HepG2 (cell line): ENCODE measurements around the gene KANSL1. TPM values are rescaled to one million over a fixed set of nuclear protein-coding genes. Genes with fewer than 3 reads are reported as not detected.
A peak's percentile ranks its signal among the peaks of the same experiment; 100 is the strongest.

Experiments used
- FOSL2 ChIP-seq: sonication (generic); formaldehyde crosslinking; IDR thresholded peaks from 2 replicates; pipeline ENCODE4 v1.4.0; 2020; ENCODE audit warnings: missing genetic modification reagents
- GRHL1 ChIP-seq: sonication (generic); formaldehyde crosslinking; conservative IDR thresholded peaks from 2 replicates; pipeline ENCODE4 v1.8.0; 2022; ENCODE audit warnings: missing genetic modification reagents
- MEIS2 ChIP-seq: sonication (generic); formaldehyde crosslinking; IDR thresholded peaks from 2 replicates; pipeline ENCODE4 v1.9.0; 2021; ENCODE audit warnings: mild to moderate bottlenecking, missing genetic modification reagents
- NFIB ChIP-seq: sonication (generic); formaldehyde crosslinking; IDR thresholded peaks from 2 replicates; pipeline ENCODE4 v1.9.0; 2021; ENCODE audit warnings: missing genetic modification reagents, mild to moderate bottlenecking, borderline replicate concordance
- NONO ChIP-seq, 2 experiments: fragments of 450-650 bp in 1 of 2; sonication (generic) in 1 of 2; formaldehyde crosslinking in 1 of 2; IDR thresholded peaks in 1 of 2; conservative IDR thresholded peaks in 1 of 2; 2 replicates each; pipeline versions ENCODE4 v1.6.1 to v1.8.0; 2017 to 2022; ENCODE audit warnings: mild to moderate bottlenecking in 1 of 2, missing genetic modification reagents in 1 of 2, moderate library complexity in 1 of 2
- SMARCC2 ChIP-seq: fragments of 450-650 bp; IDR thresholded peaks from 2 replicates; pipeline ENCODE4 v1.6.1; 2017; ENCODE audit warnings: antibody characterized with exemption, mild to moderate bottlenecking
- ZNF121 ChIP-seq: sonication (generic); formaldehyde crosslinking; IDR thresholded peaks from 2 replicates; pipeline ENCODE4 v1.5.0; 2020; ENCODE audit warnings: mild to moderate bottlenecking, missing genetic modification reagents
- ZNF335 ChIP-seq: sonication (generic); formaldehyde crosslinking; IDR thresholded peaks from 2 replicates; pipeline ENCODE4 v1.4.0; 2020; ENCODE audit warnings: missing genetic modification reagents
- ZNF512 ChIP-seq: sonication (generic); formaldehyde crosslinking; IDR thresholded peaks from 2 replicates; pipeline ENCODE4 v1.4.0; 2020; ENCODE audit warnings: mild to moderate bottlenecking, missing genetic modification reagents
- ZNF563 ChIP-seq: sonication (generic); formaldehyde crosslinking; IDR thresholded peaks from 2 replicates; pipeline ENCODE4 v1.8.0; 2022; ENCODE audit warnings: mild to moderate bottlenecking, moderate library complexity, missing genetic modification reagents
- ZNF616 ChIP-seq: sonication (generic); formaldehyde crosslinking; IDR thresholded peaks from 2 replicates; pipeline ENCODE4 v1.5.0; 2020; ENCODE audit warnings: low read depth, mild to moderate bottlenecking, missing genetic modification reagents
- ZNF724P ChIP-seq: sonication (generic); formaldehyde crosslinking; IDR thresholded peaks from 2 replicates; pipeline ENCODE4 v1.8.0; 2022; ENCODE audit warnings: missing genetic modification reagents, borderline replicate concordance
- ZSCAN9 ChIP-seq: IDR thresholded peaks from 2 replicates; pipeline ENCODE4 v1.6.1; 2016; ENCODE audit warnings: borderline replicate concordance
- polyA plus RNA-seq, 8 experiments: library from polyadenylated mRNA; depleted of rRNA in 3 of 8; stranded (reverse) in 7 of 8; unstranded in 1 of 8; fragments of >200 nt; fragmentation: Illumina TruSeq in 4 of 8; extraction: Trizol in 4 of 8; gene quantifications; 2 replicates each; pipeline versions ENCODE4 v1.2.1 to v1.2.3, GENCODE V29; 2011 to 2016; ENCODE audit warnings: low read depth in 4 of 8, missing spikeins in 1 of 8, mixed read lengths in 1 of 8; ENCODE audit not compliant: insufficient read depth in 1 of 8
- total RNA-seq, 5 experiments: library from RNA; depleted of rRNA; stranded (reverse); fragments of >200 nt; fragmentation: Illumina TruSeq; extraction: Trizol; gene quantifications; 2 replicates each; pipeline ENCODE4 v1.2.3, GENCODE V29; 2016; ENCODE audit warnings: low read depth in 1 of 5
- TF ChIP-seq, protein P1 (sequence below): sonication (generic); formaldehyde crosslinking; IDR thresholded peaks from 2 replicates; pipeline ENCODE4 v1.4.0; 2020; ENCODE audit warnings: missing genetic modification reagents
- TF ChIP-seq, protein P2 (sequence below): sonication (generic); formaldehyde crosslinking; IDR thresholded peaks from 2 replicates; pipeline ENCODE4 v1.4.0; 2020; ENCODE audit warnings: mild to moderate bottlenecking, missing genetic modification reagents

Gene KANSL1
- total and polyA plus RNA-seq, 2 of the 13 experiments (the other 11 are each of a cell fraction or from before 2014, with no cell fraction given) = 24.0 to 59.6 TPM

DNA sequence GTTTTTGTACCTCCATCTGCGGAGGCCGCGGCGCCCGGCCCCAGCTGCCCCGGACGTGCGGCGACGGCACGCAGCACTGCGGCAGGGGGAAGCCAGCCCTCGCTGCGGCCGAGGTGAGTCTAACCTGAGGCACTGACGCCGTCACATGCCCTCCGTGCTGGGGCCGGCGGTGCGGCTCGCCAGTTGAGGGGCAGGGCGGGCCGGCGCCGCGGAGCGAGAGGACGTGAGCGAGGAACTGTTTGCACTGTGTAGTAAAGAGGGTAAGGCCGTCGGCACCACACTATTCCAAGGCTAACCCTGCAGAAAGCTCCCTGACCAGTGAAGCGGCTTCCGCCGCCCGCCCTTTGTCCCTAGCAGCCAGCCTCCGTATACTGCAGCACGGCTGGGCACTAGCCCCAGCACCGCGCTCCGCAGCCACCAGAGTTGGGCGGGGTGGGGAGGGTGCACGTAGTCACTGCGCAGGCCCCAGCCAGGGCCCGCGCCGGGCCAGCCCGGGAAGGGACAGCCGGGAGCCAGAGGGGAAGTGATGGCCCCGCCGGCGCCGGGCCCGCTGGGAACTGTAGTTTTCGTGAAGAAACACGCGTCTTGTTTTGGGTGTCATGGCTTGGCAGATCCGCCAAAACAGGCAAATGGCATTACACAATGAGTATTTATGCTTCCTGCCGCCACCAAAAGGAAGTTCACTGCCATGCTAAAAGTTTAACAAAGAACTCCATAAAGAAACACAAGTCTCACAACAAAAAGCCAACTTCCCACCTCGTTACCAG lies 580 bp upstream of the KANSL1 start (continued):
- no peak for TF ChIP-seq NONO (IDR thresholded peaks at IDR 0.05)
- TF ChIP-seq NONO (CRISPR knock-in tag; conservative IDR thresholded peaks at IDR 0.05) = peak; percentile 92
- TF ChIP-seq, protein P1, sequence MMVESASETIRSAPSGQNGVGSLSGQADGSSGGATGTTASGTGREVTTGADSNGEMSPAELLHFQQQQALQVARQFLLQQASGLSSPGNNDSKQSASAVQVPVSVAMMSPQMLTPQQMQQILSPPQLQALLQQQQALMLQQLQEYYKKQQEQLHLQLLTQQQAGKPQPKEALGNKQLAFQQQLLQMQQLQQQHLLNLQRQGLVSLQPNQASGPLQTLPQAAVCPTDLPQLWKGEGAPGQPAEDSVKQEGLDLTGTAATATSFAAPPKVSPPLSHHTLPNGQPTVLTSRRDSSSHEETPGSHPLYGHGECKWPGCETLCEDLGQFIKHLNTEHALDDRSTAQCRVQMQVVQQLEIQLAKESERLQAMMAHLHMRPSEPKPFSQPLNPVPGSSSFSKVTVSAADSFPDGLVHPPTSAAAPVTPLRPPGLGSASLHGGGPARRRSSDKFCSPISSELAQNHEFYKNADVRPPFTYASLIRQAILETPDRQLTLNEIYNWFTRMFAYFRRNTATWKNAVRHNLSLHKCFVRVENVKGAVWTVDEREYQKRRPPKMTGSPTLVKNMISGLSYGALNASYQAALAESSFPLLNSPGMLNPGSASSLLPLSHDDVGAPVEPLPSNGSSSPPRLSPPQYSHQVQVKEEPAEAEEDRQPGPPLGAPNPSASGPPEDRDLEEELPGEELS (CRISPR knock-in tag) = peak; percentile 76
- peak; percentile 73; the same call in 1 of the 2 replicates for TF ChIP-seq ZNF512
- peak; percentile 87 for TF ChIP-seq ZNF563 (CRISPR knock-in tag)
- TF ChIP-seq NFIB (CRISPR knock-in tag) = no peak
- no peak for TF ChIP-seq GRHL1 (CRISPR knock-in tag)
- TF ChIP-seq ZNF335 (CRISPR knock-in tag) = peak; percentile 92
- TF ChIP-seq ZSCAN9 = peak; percentile 70; the same call in 1 of the 2 replicates
- 0 out of 2 replicates have a peak, but pooled peaks have one; percentile 5 for TF ChIP-seq ZNF121 (CRISPR knock-in tag)
- TF ChIP-seq, protein P2, sequence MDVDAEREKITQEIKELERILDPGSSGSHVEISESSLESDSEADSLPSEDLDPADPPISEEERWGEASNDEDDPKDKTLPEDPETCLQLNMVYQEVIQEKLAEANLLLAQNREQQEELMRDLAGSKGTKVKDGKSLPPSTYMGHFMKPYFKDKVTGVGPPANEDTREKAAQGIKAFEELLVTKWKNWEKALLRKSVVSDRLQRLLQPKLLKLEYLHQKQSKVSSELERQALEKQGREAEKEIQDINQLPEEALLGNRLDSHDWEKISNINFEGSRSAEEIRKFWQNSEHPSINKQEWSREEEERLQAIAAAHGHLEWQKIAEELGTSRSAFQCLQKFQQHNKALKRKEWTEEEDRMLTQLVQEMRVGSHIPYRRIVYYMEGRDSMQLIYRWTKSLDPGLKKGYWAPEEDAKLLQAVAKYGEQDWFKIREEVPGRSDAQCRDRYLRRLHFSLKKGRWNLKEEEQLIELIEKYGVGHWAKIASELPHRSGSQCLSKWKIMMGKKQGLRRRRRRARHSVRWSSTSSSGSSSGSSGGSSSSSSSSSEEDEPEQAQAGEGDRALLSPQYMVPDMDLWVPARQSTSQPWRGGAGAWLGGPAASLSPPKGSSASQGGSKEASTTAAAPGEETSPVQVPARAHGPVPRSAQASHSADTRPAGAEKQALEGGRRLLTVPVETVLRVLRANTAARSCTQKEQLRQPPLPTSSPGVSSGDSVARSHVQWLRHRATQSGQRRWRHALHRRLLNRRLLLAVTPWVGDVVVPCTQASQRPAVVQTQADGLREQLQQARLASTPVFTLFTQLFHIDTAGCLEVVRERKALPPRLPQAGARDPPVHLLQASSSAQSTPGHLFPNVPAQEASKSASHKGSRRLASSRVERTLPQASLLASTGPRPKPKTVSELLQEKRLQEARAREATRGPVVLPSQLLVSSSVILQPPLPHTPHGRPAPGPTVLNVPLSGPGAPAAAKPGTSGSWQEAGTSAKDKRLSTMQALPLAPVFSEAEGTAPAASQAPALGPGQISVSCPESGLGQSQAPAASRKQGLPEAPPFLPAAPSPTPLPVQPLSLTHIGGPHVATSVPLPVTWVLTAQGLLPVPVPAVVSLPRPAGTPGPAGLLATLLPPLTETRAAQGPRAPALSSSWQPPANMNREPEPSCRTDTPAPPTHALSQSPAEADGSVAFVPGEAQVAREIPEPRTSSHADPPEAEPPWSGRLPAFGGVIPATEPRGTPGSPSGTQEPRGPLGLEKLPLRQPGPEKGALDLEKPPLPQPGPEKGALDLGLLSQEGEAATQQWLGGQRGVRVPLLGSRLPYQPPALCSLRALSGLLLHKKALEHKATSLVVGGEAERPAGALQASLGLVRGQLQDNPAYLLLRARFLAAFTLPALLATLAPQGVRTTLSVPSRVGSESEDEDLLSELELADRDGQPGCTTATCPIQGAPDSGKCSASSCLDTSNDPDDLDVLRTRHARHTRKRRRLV (CRISPR knock-in tag) = 0 out of 2 replicates have a peak, but pooled peaks have one; percentile 9
- peak; percentile 33; the same call in 1 of the 2 replicates for TF ChIP-seq ZNF724P (CRISPR knock-in tag)
- TF ChIP-seq FOSL2 (CRISPR knock-in tag) = peak; percentile 34; the same call in 1 of the 2 replicates
- no peak for TF ChIP-seq MEIS2 (CRISPR knock-in tag)
- TF ChIP-seq SMARCC2 = 0 out of 2 replicates have a peak, but pooled peaks have one; percentile 29
- TF ChIP-seq ZNF616 (CRISPR knock-in tag) = peak; percentile 95
